Natural killer cell (primary cell): ENCODE measurements around the gene CAMTA2. TPM values are rescaled to one million over a fixed set of nuclear protein-coding genes. Genes with fewer than 3 reads are reported as not detected.

ENCODE experiments used
- ATAC-seq, 3 donors: fragments of 150-1000 bp in 2 of 3; fragments of 200-7000 bp in 1 of 3; cut with Tn5 transposase; 1 replicate in 1 of 3; 2 replicates in 2 of 3; pipeline ENCODE4 v1.10.0; 2021; ENCODE audit warnings: mild to moderate bottlenecking in 2 of 3, moderate library complexity in 2 of 3
- DNase-seq, 2 donors: peaks; one replicate each; pipeline versions ENCODE4 v3.0.0 to v3.0.0-alpha.2; 2013 to 2021; ENCODE audit warnings: mixed read lengths in 1 of 2
- H3K27ac ChIP-seq: one replicate; pipeline ENCODE4 v1.5.1; 2013; ENCODE audit warnings: mild to moderate bottlenecking, low read length
- H3K27me3 ChIP-seq: one replicate; pipeline ENCODE4 v1.6.1; 2013; ENCODE audit warnings: low read length; ENCODE audit not compliant: control insufficient read depth, insufficient read depth
- H3K36me3 ChIP-seq: one replicate; pipeline ENCODE4 v1.6.1; 2013; ENCODE audit warnings: low read length; ENCODE audit not compliant: control insufficient read depth, insufficient read depth
- H3K4me1 ChIP-seq: one replicate; pipeline ENCODE4 v1.6.1; 2013; ENCODE audit warnings: low read length; ENCODE audit not compliant: control insufficient read depth, insufficient read depth
- H3K4me3 ChIP-seq: one replicate; pipeline ENCODE4 v1.5.1; 2013; ENCODE audit warnings: low read length
- H3K9me3 ChIP-seq: one replicate; pipeline ENCODE4 v1.6.1; 2013; ENCODE audit warnings: low read length; ENCODE audit not compliant: control insufficient read depth, insufficient read depth
- H3K27ac Mint-ChIP-seq, 2 donors: one replicate each; pipeline ENCODE4 v1.8.0; 2022; ENCODE audit warnings: mild to moderate bottlenecking in 2 of 2, mixed read lengths in 2 of 2, moderate library complexity in 1 of 2
- H3K27me3 Mint-ChIP-seq, 2 donors: one replicate each; pipeline ENCODE4 v1.8.0; 2022; ENCODE audit warnings: low read depth in 2 of 2, mixed read lengths in 2 of 2
- H3K36me3 Mint-ChIP-seq: one replicate; pipeline ENCODE4 v1.8.0; 2022; ENCODE audit warnings: mixed read lengths
- H3K4me1 Mint-ChIP-seq, 2 donors: one replicate each; pipeline ENCODE4 v1.8.0; 2022; ENCODE audit warnings: mixed read lengths in 2 of 2
- H3K4me3 Mint-ChIP-seq: one replicate; pipeline ENCODE4 v1.8.0; 2022; ENCODE audit warnings: mild to moderate bottlenecking, moderate library complexity, mixed read lengths
- H3K9me3 Mint-ChIP-seq, 2 donors: one replicate each; pipeline ENCODE4 v1.8.0; 2022; ENCODE audit warnings: mixed read lengths in 2 of 2
- CTCF ChIP-seq: fragments of 200-600 bp; IDR thresholded peaks from one replicate; pipeline ENCODE4 v1.8.0; 2022; ENCODE audit warnings: antibody characterized with exemption
- WGBS: methylation state at CpG from one replicate; pipeline ENCODE4 v1.1.7; 2013; ENCODE audit warnings: missing lambda C conversion rate; ENCODE audit not compliant: insufficient coverage; 5-methylcytosine and 5-hydroxymethylcytosine counted together
- intact Hi-C: fragments of 100-400 bp; cut with micrococcal nuclease; formaldehyde crosslinking; loops from one replicate; pipeline ENCODE4 v1.14.2; 2022
- total RNA-seq, 4 donors: library from RNA; stranded (reverse); fragments of 120-200 nt in 1 of 4; gene quantifications; one replicate each; pipeline versions ENCODE4 v1.2.3 to v1.2.4, GENCODE V29; 2013 to 2022

Gene CAMTA2
- total RNA-seq, 3 donors from 2014 or later (not counting 1 experiment from before 2014, with no cell fraction given): 56.2 to 69.5 (median 69.4) TPM

- DNase-seq: no peak
- Histone ChIP-seq H3K4me3 (no peak overlapping the region), H3K9me3 (no peaks in the 10 kb centered on the region), H3K27ac (no peak overlapping the region), H3K36me3 (peaks cover 29% of the 10 kb centered on the region), H3K4me1 (peaks cover 14% of the 10 kb centered on the region), H3K27me3 (no peaks in the 10 kb centered on the region)
- peaks cover 18 to 32% of the 10 kb centered on the region in 2 donors for H3K4me1 Mint-ChIP-seq
- peaks cover 15% of the 10 kb centered on the region for H3K36me3 Mint-ChIP-seq
- no peaks in the 10 kb centered on the region for H3K9me3 Mint-ChIP-seq
- WGBS: 98% methylated on average over 20 of the region's 20 CpGs
- no peak for ATAC-seq
- no peak overlapping the region for H3K4me3 Mint-ChIP-seq
- H3K27me3 Mint-ChIP-seq: no peaks in the 10 kb centered on the region
- intact Hi-C loops: no loop called here
- TF ChIP-seq CTCF: no peak
- H3K27ac Mint-ChIP-seq: no peak overlapping the region
Measured at GRCh38 chr17:5002121-5002788, 14.8 kb upstream of the CAMTA2 start.

DNA sequence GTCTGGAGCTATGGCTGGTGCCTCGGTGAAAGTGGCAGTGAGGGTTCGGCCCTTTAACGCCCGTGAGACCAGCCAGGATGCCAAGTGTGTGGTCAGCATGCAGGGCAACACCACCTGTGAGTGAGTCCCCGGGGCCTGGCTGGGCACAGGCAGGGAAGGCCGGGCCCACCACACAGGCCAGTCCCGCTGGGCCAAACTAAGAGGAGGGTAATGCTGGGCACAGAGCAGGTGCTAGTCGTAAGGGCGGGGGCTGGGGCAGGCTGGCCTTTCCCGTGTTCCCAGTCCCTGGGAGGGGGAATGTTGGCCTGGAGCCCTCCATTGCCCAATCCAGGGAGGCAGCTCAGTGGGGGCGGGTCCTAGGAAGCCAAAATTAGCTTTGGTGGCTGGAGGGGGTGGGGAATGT, 12.8 kb upstream of the CAMTA2 start:
- peaks cover 21% of the 10 kb centered on the region for H3K4me1 ChIP-seq
- no peaks in the 10 kb centered on the region for H3K9me3 ChIP-seq
- intact Hi-C loops: no loop called here
- H3K27me3 Mint-ChIP-seq: peaks cover 0 to 1% of the 10 kb centered on the region in 2 donors
- H3K27ac Mint-ChIP-seq: peak overlapping the region in 1 of 2 donors; percentile 39
- peaks cover 11% of the 10 kb centered on the region for H3K36me3 Mint-ChIP-seq
- no peaks in the 10 kb centered on the region for H3K27me3 ChIP-seq
- peaks cover 18 to 38% of the 10 kb centered on the region in 2 donors for H3K4me1 Mint-ChIP-seq
- H3K27ac ChIP-seq: no peak overlapping the region
- H3K4me3 ChIP-seq: no peak overlapping the region
- H3K4me3 Mint-ChIP-seq: no peak overlapping the region
- no peak for TF ChIP-seq CTCF
- 93% methylated on average over 11 of the region's 11 CpGs for WGBS
- DNase-seq: no peak
- peaks cover 22% of the 10 kb centered on the region for H3K36me3 ChIP-seq
- H3K9me3 Mint-ChIP-seq: no peaks in the 10 kb centered on the region
- ATAC-seq: no peak

GRCh38 chr17:4999430-5000093, 12.1 kb upstream of the CAMTA2 start:
- H3K4me1 ChIP-seq: peaks cover 21% of the 10 kb centered on the region
- Mint-ChIP-seq H3K36me3 (peaks cover 5% of the 10 kb centered on the region), H3K4me1 (peaks cover 18 to 38% of the 10 kb centered on the region in 2 donors), H3K27me3 (peaks cover 0 to 4% of the 10 kb centered on the region in 2 donors), H3K4me3 (peak overlapping the region; percentile 89), H3K27ac (peak overlapping the region in 1 of 2 donors; percentile 86), H3K9me3 (no peaks in the 10 kb centered on the region)
- TF ChIP-seq CTCF: no peak
- H3K4me3 ChIP-seq: no peak overlapping the region
- ATAC-seq: no peak
- H3K27ac ChIP-seq: no peak overlapping the region
- no peaks in the 10 kb centered on the region for H3K9me3 ChIP-seq
- intact Hi-C loops: no loop called here
- H3K27me3 ChIP-seq: no peaks in the 10 kb centered on the region
- peaks cover 15% of the 10 kb centered on the region for H3K36me3 ChIP-seq
- no peak for DNase-seq
- 81% methylated on average over 12 of the region's 12 CpGs for WGBS
